ENCODE data around the gene COL4A2. TPM values are rescaled to one million over a fixed set of nuclear protein-coding genes. Genes with fewer than 3 reads are reported as not detected.

COL4A2 gene
- total RNA-seq, 1 donor from 2014 or later = 1,736 TPM

GRCh38 chr13:110340812-110341444 is 33.8 kb downstream of the COL4A2 start:
- Histone ChIP-seq H3K36me3 (ENCODE audit: control insufficient read depth, insufficient read depth, low read length) (no peaks in the 10 kb centered on the region), H3K27me3 (ENCODE audit: control insufficient read depth, insufficient read depth, low read length) (no peaks in the 10 kb centered on the region), H3K4me3 (ENCODE audit: low read depth, low read length) (no peak overlapping the region)
- TF ChIP-seq, protein P1, sequence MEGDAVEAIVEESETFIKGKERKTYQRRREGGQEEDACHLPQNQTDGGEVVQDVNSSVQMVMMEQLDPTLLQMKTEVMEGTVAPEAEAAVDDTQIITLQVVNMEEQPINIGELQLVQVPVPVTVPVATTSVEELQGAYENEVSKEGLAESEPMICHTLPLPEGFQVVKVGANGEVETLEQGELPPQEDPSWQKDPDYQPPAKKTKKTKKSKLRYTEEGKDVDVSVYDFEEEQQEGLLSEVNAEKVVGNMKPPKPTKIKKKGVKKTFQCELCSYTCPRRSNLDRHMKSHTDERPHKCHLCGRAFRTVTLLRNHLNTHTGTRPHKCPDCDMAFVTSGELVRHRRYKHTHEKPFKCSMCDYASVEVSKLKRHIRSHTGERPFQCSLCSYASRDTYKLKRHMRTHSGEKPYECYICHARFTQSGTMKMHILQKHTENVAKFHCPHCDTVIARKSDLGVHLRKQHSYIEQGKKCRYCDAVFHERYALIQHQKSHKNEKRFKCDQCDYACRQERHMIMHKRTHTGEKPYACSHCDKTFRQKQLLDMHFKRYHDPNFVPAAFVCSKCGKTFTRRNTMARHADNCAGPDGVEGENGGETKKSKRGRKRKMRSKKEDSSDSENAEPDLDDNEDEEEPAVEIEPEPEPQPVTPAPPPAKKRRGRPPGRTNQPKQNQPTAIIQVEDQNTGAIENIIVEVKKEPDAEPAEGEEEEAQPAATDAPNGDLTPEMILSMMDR (IDR thresholded peaks at IDR 0.05; ENCODE audit: insufficient read depth, low read length, poor library complexity, severe bottlenecking) = no peak
- no peak for DNase-seq (ENCODE audit: low read depth)

DNA sequence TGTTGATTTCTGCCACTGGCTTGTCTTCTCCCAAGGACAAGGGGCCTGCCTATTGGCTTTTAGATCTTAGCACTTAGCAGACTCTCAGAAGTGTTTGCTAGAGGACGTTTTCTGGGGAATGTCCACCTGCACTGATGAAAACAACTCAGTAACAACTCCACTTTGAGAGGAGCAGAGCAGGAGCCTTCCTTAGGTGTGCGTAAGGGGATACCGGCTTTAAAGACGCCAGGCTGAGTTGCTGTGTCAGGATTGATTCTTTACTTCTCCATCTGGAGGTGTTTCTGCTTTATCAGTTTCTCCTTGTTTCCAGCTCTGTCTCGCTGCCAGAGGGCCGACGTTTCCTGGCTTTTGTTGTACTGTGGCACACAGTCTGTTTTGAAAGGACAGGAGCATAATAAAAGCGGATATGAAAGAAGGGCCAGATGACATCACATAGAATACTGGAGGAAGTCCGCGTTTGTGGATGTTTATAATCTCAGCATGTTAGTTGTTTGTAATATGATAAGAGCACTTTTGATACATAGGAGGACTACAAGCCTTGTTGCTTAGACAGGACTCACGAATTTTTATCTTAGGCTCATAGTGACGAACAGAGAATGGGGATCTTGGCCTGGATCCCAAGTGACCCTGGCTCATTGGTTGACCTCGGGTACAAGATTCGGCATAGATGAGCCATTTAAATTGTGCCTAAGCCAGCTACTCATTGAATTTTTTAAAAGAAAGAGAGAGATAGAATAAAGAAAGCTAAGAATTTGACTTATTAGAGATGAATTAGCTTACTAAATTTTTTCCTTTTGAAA is 34.6 kb downstream of the COL4A2 start:
- no peaks in the 10 kb centered on the region for H3K27me3 ChIP-seq (ENCODE audit: control insufficient read depth, insufficient read depth, low read length)
- TF ChIP-seq, protein P1 (IDR thresholded peaks at IDR 0.05; ENCODE audit: insufficient read depth, low read length, poor library complexity, severe bottlenecking) = no peak
- no peak overlapping the region for H3K4me3 ChIP-seq (ENCODE audit: low read depth, low read length)
- no peaks in the 10 kb centered on the region for H3K36me3 ChIP-seq (ENCODE audit: control insufficient read depth, insufficient read depth, low read length)
- DNase-seq (ENCODE audit: low read depth) = no peak

DNA sequence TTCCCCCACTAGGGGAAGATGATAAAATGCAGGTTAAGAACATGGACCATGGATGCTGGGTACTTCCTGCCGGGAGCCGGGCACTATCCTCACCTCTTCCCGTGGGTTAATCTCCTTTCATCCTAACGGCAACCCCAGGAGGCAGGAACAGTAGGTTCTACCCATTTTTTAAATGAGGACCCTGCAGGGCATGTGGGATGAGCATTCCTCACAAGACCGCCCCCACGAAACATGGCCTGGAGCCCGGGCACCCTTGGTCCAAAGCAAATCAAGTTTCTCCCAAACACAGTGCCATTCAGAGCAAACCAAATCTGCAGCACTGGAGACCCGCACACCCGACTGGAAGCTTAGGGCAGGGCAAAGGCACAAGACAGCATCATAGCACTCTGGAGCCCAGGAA is 35.4 kb downstream of the COL4A2 start:
- no peak for DNase-seq (ENCODE audit: low read depth)
- TF ChIP-seq, protein P1 (IDR thresholded peaks at IDR 0.05; ENCODE audit: insufficient read depth, low read length, poor library complexity, severe bottlenecking) = no peak
- peaks cover 2% of the 10 kb centered on the region for H3K36me3 ChIP-seq (ENCODE audit: control insufficient read depth, insufficient read depth, low read length)

DNA sequence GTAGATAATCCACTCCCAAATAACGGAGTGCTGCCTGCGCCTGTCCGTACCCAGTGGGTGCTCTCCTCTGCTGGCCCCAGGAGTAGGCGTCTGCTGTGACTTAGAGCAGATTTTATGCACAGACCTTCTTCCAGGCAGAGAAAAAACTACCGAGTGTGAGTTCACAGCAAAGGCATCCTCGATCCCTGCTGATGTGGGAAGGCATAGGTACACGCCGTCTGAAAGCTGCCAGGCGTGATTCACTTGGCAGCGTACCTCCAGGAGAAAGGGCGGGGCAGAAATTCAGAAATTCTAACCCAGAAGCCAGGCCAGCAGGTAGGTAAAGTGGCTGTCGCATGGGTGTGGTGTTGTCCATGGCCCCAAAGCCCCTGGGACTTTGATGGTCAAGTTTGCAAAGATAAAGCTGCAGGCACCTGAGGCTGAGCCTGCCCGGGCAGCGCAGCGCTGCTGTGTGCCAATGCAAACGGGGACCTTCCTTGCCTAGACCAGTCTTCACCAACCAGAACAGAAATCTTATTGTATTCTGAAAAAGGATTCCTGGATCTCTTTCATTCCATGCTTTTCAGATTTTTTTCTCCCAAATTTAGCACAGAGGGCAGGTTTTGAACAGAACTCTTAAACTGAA is 36.3 kb downstream of the COL4A2 start:
- H3K27me3 ChIP-seq (ENCODE audit: control insufficient read depth, insufficient read depth, low read length) = no peaks in the 10 kb centered on the region
- DNase-seq (ENCODE audit: low read depth) = no peak

More for the DNA sequence above, 35.4 kb downstream of the COL4A2 start:
- Histone ChIP-seq H3K4me3 (ENCODE audit: low read depth, low read length) (no peak overlapping the region), H3K27me3 (ENCODE audit: control insufficient read depth, insufficient read depth, low read length) (no peaks in the 10 kb centered on the region)

GRCh38 chr13:110344320-110344719 is 37.2 kb downstream of the COL4A2 start:
- Histone ChIP-seq H3K36me3 (ENCODE audit: control insufficient read depth, insufficient read depth, low read length) (peaks cover 2% of the 10 kb centered on the region), H3K4me3 (ENCODE audit: low read depth, low read length) (no peak overlapping the region), H3K27me3 (ENCODE audit: control insufficient read depth, insufficient read depth, low read length) (no peaks in the 10 kb centered on the region)
- TF ChIP-seq, protein P1 (IDR thresholded peaks at IDR 0.05; ENCODE audit: insufficient read depth, low read length, poor library complexity, severe bottlenecking) = no peak
- DNase-seq (ENCODE audit: low read depth) = no peak

More for the DNA sequence above, 36.3 kb downstream of the COL4A2 start:
- TF ChIP-seq, protein P1 (IDR thresholded peaks at IDR 0.05; ENCODE audit: insufficient read depth, low read length, poor library complexity, severe bottlenecking) = no peak
- H3K4me3 ChIP-seq (ENCODE audit: low read depth, low read length) = no peak overlapping the region
- peaks cover 2% of the 10 kb centered on the region for H3K36me3 ChIP-seq (ENCODE audit: control insufficient read depth, insufficient read depth, low read length)
